ENCODE data around the gene EFCC1. TPM values are rescaled to one million over a fixed set of nuclear protein-coding genes. Genes with fewer than 3 reads are reported as not detected.

Gene EFCC1, protein sequence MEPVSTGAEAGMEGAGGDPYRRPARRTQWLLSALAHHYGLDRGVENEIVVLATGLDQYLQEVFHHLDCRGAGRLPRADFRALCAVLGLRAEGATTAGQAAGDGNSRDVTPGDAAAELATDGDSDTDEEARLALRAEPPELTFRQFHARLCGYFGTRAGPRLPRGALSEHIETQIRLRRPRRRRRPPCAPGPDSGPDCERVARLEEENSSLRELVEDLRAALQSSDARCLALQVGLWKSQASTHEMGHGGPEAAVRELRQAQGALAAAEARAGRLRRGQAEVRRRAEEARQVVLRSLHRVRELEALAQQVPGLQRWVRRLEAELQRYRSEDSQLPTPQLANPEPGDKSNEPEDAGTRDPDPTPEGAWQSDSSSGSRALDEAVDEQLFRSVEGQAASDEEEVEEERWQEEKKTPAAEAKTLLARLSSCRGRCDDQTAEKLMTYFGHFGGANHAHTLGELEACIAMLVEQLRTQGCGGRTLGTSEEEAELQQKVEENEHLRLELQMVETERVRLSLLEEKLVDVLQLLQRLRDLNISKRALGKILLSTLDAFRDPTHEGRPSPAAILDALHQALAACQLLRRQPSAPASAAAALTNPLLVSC
- under 1 TPM; 0.14 to 0.23 TPM for total RNA-seq

- H3K9me3 Mint-ChIP-seq: no peaks in the 10 kb centered on the region
- H3K4me1 Mint-ChIP-seq: peaks cover 33% of the 10 kb centered on the region
- peak; percentile 57 for DNase-seq
- H3K27me3 Mint-ChIP-seq: peaks cover 38% of the 10 kb centered on the region
- H3K27ac Mint-ChIP-seq: no peak within 1 kb of the TSS
- ATAC-seq (ENCODE audit: low read depth): peak; percentile 21
- peak within 1 kb of the TSS; percentile 71 for H3K4me3 Mint-ChIP-seq
- H3K36me3 Mint-ChIP-seq: peaks cover 1% of the 10 kb centered on the region
- POLR2A ChIA-PET: interaction anchor here (0.7 to 7.2 kb wide), 2 partner anchors 15 to 223 kb away, joined by 3 to 53 read pairs; no protein-coding TSS in a partner anchor
Observed at GRCh38 chr3:129001101-129001805, at the start of gene EFCC1. TSS of gene EFCC1 (plus strand) at chr3:129001304. CDS start at chr3:129001629, 325 bp downstream.

GRCh38 chr3:128956440-128956839, 44.7 kb upstream of the EFCC1 start:
- ATAC-seq (ENCODE audit: low read depth) (no peak), DNase-seq (no peak)
- POLR2A ChIA-PET: no interaction called here
- no peak overlapping the region for H3K4me3 Mint-ChIP-seq
- H3K36me3 Mint-ChIP-seq: peaks cover 3% of the 10 kb centered on the region
- H3K9me3 Mint-ChIP-seq: peaks cover 5% of the 10 kb centered on the region
- H3K4me1 Mint-ChIP-seq: no peaks in the 10 kb centered on the region
- H3K27me3 Mint-ChIP-seq: peaks cover 2% of the 10 kb centered on the region
- no peak overlapping the region for H3K27ac Mint-ChIP-seq

- no peak for DNase-seq
- Mint-ChIP-seq H3K4me1 (peaks cover 3% of the 10 kb centered on the region), H3K27me3 (peaks cover 2% of the 10 kb centered on the region), H3K36me3 (no peaks in the 10 kb centered on the region), H3K27ac (no peak overlapping the region), H3K9me3 (no peaks in the 10 kb centered on the region), H3K4me3 (no peak overlapping the region)
- POLR2A ChIA-PET: no interaction called here
- no peak for ATAC-seq (ENCODE audit: low read depth)
Observed at GRCh38 chr3:128965280-128965679, 35.8 kb upstream of the EFCC1 start.

DNA sequence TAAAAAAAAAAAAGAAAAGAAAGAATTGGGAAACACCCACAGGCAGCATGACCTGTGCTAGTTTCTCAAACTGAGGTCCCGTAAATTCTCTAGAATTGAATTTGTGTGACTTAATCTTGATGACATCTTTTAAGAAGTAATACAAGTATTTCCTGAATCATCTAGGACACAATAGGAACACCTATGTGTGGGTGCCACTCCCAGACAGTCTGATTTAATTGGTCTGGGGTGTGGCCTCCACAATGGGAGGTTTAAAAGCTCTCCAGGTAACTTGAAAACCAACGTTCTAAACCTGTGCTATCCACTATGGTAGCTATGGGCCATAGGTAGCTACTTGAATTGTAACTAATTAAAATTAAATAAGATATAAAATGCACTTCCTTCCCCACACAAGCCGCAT, 35.3 kb upstream of the EFCC1 start:
- Mint-ChIP-seq H3K4me1 (peaks cover 6% of the 10 kb centered on the region), H3K9me3 (no peaks in the 10 kb centered on the region), H3K4me3 (no peak overlapping the region), H3K27me3 (peaks cover 2% of the 10 kb centered on the region), H3K36me3 (no peaks in the 10 kb centered on the region), H3K27ac (no peak overlapping the region)
- POLR2A ChIA-PET: no interaction called here
- no peak for ATAC-seq (ENCODE audit: low read depth)
- no peak for DNase-seq

- ATAC-seq (ENCODE audit: low read depth): no peak
- POLR2A ChIA-PET: no interaction called here
- H3K27ac Mint-ChIP-seq: no peak overlapping the region
- DNase-seq: no peak
- H3K4me1 Mint-ChIP-seq: peaks cover 8% of the 10 kb centered on the region
- H3K9me3 Mint-ChIP-seq: no peaks in the 10 kb centered on the region
- H3K4me3 Mint-ChIP-seq: no peak overlapping the region
- peaks cover 4% of the 10 kb centered on the region for H3K27me3 Mint-ChIP-seq
- H3K36me3 Mint-ChIP-seq: no peaks in the 10 kb centered on the region
Observed at GRCh38 chr3:128967748-128968355, 33.3 kb upstream of the EFCC1 start.

DNA sequence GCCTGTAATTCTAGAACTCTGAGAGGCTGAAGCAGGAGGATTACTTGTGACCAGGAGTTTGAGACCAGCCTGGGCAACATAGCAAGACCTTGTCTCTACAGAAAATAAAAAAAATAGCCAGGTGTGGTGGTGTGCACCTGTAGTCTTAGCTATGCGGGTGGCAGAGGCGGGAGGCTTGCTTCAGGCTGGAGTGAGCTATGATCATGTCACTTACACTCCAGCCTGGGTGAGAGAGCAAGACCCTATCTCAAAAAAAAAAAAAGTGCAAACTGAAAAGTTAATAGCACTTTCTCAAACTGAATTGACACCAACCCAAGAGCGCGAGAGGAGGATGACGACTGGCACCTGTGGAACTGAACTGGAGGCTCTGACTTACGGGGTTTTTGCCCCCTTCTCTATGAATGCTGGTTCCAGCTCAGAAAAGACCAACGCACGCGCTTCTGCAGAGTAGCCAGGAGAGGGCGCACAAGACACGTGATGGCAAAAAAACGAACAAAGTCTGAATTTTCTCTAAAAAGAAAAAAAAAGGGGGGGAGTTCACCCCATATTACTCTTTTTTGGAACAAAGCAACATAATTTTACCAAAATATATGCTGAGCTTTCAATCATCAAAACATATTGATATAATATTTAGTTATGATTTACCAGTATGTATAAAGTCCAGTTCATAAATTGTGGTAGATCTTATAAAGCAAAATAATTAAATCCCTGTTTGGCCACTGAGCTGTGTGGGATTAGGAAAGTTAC, 30.9 kb upstream of the EFCC1 start:
- Mint-ChIP-seq H3K4me1 (peaks cover 8% of the 10 kb centered on the region), H3K4me3 (no peak overlapping the region), H3K27ac (no peak overlapping the region), H3K27me3 (peaks cover 4% of the 10 kb centered on the region), H3K36me3 (no peaks in the 10 kb centered on the region), H3K9me3 (no peaks in the 10 kb centered on the region)
- ATAC-seq (ENCODE audit: low read depth) (peak; percentile 54), DNase-seq (peak; percentile 63)
- POLR2A ChIA-PET: interaction anchor here (0.6 to 2.7 kb wide), 12 partner anchors 34 to 458 kb away, joined by 3 to 14 read pairs (median 4); partner anchors contain the start of gene EFCAB12

GRCh38 chr3:128970740-128971047, 30.4 kb upstream of the EFCC1 start:
- POLR2A ChIA-PET: interaction anchor here (0.6 to 2.7 kb wide), 12 partner anchors 33 to 346 kb away, joined by 3 to 14 read pairs (median 4); partner anchors contain the start of gene COPG1
- Mint-ChIP-seq H3K27ac (no peak overlapping the region), H3K9me3 (no peaks in the 10 kb centered on the region), H3K36me3 (no peaks in the 10 kb centered on the region), H3K27me3 (peaks cover 4% of the 10 kb centered on the region), H3K4me1 (peaks cover 8% of the 10 kb centered on the region), H3K4me3 (no peak overlapping the region)
- DNase-seq (no peak), ATAC-seq (ENCODE audit: low read depth) (no peak)

DNA sequence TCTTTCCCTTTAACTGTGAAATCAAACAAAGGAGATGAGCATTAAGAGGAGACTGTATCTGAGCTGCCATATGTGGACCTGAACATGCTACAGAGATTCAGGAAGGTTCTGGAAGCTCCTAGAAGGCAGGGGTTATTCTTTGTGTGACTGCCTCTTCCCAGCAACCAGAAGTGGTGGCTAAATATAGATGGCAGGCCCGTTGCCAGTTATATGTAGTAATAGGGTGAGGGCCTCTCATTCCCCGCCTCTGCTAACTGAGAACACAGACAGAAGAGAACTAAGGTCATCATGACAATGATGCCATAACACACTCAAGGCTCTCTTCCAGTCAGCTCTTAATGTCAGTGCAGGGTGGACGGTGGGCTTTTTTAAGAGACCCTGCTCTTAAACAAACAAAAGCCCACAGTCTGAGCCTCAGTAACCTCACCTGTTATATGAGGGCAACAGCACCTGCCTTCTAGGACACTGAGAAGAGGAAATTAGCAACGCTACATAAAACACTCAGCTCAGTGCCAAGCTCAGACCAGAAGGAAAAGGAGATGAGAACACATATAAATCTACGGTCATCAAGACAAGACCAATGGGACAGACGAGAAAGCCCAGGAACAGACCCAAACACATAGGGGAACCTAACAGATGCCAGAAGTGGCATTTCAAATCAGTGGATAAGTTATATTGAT, 29.5 kb upstream of the EFCC1 start:
- Mint-ChIP-seq H3K4me3 (no peak overlapping the region), H3K27ac (no peak overlapping the region), H3K4me1 (peaks cover 8% of the 10 kb centered on the region), H3K27me3 (peaks cover 8% of the 10 kb centered on the region), H3K36me3 (no peaks in the 10 kb centered on the region), H3K9me3 (no peaks in the 10 kb centered on the region)
- DNase-seq (no peak), ATAC-seq (ENCODE audit: low read depth) (no peak)
- POLR2A ChIA-PET: interaction anchor here (1.4 to 2.7 kb wide), 3 partner anchors 44 to 278 kb away, joined by 3 to 14 read pairs (median 7); partner anchors contain the start of gene COPG1

- no peaks in the 10 kb centered on the region for H3K9me3 Mint-ChIP-seq
- ATAC-seq (ENCODE audit: low read depth): no peak
- H3K27me3 Mint-ChIP-seq: peaks cover 13% of the 10 kb centered on the region
- peaks cover 8% of the 10 kb centered on the region for H3K4me1 Mint-ChIP-seq
- POLR2A ChIA-PET: no interaction called here
- no peak overlapping the region for H3K4me3 Mint-ChIP-seq
- H3K27ac Mint-ChIP-seq: no peak overlapping the region
- no peaks in the 10 kb centered on the region for H3K36me3 Mint-ChIP-seq
- no peak for DNase-seq
Observed at GRCh38 chr3:128973988-128974564, 27.0 kb upstream of the EFCC1 start.

DNA sequence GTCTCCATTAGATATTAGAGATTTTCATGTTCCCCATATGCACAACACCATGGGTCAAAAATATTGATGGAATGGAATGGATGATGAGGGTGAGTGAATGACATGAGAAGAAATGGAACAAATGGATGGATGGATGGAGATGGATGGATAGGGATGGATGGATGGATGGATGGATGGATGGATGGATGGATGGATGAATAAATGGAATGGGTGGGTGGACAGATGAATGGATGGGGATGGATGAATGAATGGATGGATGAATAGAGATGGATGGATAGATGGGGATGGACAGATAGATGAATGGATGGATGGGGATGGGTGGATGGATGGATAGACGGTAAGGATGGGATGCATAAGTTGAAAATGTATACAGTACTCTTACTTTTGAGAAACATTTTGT, 25.8 kb upstream of the EFCC1 start:
- POLR2A ChIA-PET: no interaction called here
- peaks cover 5% of the 10 kb centered on the region for H3K4me1 Mint-ChIP-seq
- no peaks in the 10 kb centered on the region for H3K36me3 Mint-ChIP-seq
- DNase-seq (no peak), ATAC-seq (ENCODE audit: low read depth) (no peak)
- H3K27me3 Mint-ChIP-seq: peaks cover 12% of the 10 kb centered on the region
- no peak overlapping the region for H3K4me3 Mint-ChIP-seq
- H3K27ac Mint-ChIP-seq: no peak overlapping the region
- H3K9me3 Mint-ChIP-seq: no peaks in the 10 kb centered on the region

DNA sequence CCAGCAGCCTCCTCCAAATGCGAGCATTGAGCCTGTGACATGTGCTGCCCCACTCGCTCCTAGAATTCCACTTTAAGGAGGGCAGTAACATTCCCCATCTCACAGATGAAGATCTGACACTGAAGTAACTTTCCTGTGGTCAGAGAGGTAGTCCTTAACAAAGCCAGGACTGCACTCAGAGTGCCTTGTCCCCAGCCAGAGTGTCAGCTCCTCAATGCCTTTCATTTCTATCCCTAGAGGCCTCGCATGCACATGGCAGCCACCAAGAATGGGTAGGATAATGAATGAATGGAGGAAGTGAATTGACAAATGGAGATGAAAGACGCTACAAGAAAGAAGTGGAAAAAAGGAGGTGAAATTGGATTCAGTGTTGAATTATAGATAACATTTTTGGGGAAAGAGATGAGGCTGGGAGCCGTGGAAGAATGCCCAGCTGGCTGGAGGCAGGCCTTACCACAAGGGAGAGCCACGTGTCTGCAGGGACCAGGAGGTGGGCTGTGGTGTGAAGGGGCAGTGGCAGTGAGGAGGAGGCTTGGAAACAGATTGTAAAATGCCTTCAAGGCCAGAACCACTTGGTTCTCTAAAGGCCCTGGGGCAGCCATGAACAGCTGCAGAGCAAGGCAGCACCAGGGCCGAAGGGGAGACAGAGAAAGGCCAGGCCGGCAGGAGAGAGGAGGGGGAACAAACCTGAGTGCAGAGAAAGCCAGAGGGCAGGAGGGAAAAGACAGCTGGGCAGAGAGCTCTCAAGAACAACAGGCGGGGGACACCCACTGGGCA, 17.6 kb upstream of the EFCC1 start:
- Mint-ChIP-seq H3K9me3 (no peaks in the 10 kb centered on the region), H3K27ac (no peak overlapping the region), H3K4me1 (no peaks in the 10 kb centered on the region), H3K36me3 (no peaks in the 10 kb centered on the region), H3K27me3 (peaks cover 7% of the 10 kb centered on the region), H3K4me3 (no peak overlapping the region)
- DNase-seq (no peak), ATAC-seq (ENCODE audit: low read depth) (no peak)
- POLR2A ChIA-PET: no interaction called here

GRCh38 chr3:128984596-128984995, 16.5 kb upstream of the EFCC1 start:
- POLR2A ChIA-PET: no interaction called here
- no peak overlapping the region for H3K27ac Mint-ChIP-seq
- H3K9me3 Mint-ChIP-seq: no peaks in the 10 kb centered on the region
- ATAC-seq (ENCODE audit: low read depth) (no peak), DNase-seq (no peak)
- no peaks in the 10 kb centered on the region for H3K4me1 Mint-ChIP-seq
- H3K4me3 Mint-ChIP-seq: no peak overlapping the region
- H3K36me3 Mint-ChIP-seq: no peaks in the 10 kb centered on the region
- peaks cover 7% of the 10 kb centered on the region for H3K27me3 Mint-ChIP-seq
